ENCODE results near the gene PRKCZ. TPM values are rescaled to one million over a fixed set of nuclear protein-coding genes. Genes with fewer than 3 reads are reported as not detected.
"Not testable (repeated sequence)": the region's sequence is repeated elsewhere in the genome, so short reads cannot be mapped to it uniquely, and the experiment has no call there.

PRKCZ gene
- total and polyA plus RNA-seq, 4 donors: 4.8 to 9.9 (median 8.4) TPM

GRCh38 chr1:2137257-2138121 lies 87.3 kb downstream of the PRKCZ start:
- Histone ChIP-seq H3K27me3 (ENCODE audit: control insufficient read depth in 4 of 4, insufficient read depth in 4 of 4, low read length in 3 of 4) (no peaks in the 10 kb centered on the region), H3K9me3 (ENCODE audit: control insufficient read depth in 4 of 4, low read length in 3 of 4) (no peaks in the 10 kb centered on the region), H3K9ac (ENCODE audit: low read depth in 1 of 2, low read length in 2 of 2) (no peak overlapping the region), H3K4me1 (ENCODE audit: control insufficient read depth in 4 of 4, insufficient read depth in 4 of 4, low read length in 3 of 4) (peaks cover 0 to 4% (median 2%) of the 10 kb centered on the region in 4 donors), H3K4me3 (ENCODE audit: low read depth in 1 of 3, low read length in 3 of 3) (no peak overlapping the region), H3K27ac (ENCODE audit: low read depth in 1 of 2, low read length in 2 of 2) (no peak overlapping the region), H3K36me3 (ENCODE audit: control insufficient read depth in 4 of 4, insufficient read depth in 3 of 4, low read depth in 1 of 4, low read length in 3 of 4) (peaks cover 0 to 18% (median 0%) of the 10 kb centered on the region in 4 donors)
- TF ChIP-seq NR2F2 (IDR thresholded peaks at IDR 0.05) (no peak), HNF4A (conservative IDR thresholded peaks at IDR 0.05) (no peak), RXRA (IDR thresholded peaks at IDR 0.05) (no peak), YY1 (IDR thresholded peaks at IDR 0.05) (no peak), FOXA1 (IDR thresholded peaks at IDR 0.05) (no peak), EGR1 (IDR thresholded peaks at IDR 0.05; ENCODE audit: low read depth in 2 of 2) (no peak), CTCF (IDR thresholded peaks at IDR 0.05; ENCODE audit: low read depth, low read length, missing input control) (no peak), JUND (IDR thresholded peaks at IDR 0.05) (no peak)
- 84% methylated on average over 29 of the region's 29 CpGs for WGBS
- DNase-seq (ENCODE audit: low spot score): no peak

- H3K27ac ChIP-seq (ENCODE audit: low read depth in 1 of 2, low read length in 2 of 2); H3K4me1 ChIP-seq (ENCODE audit: control insufficient read depth in 4 of 4, insufficient read depth in 4 of 4, low read length in 3 of 4); H3K9me3 ChIP-seq (ENCODE audit: control insufficient read depth in 4 of 4, low read length in 3 of 4); H3K9ac ChIP-seq (ENCODE audit: low read depth in 1 of 2, low read length in 2 of 2); H3K27me3 ChIP-seq (ENCODE audit: control insufficient read depth in 4 of 4, insufficient read depth in 4 of 4, low read length in 3 of 4); H3K4me3 ChIP-seq (ENCODE audit: low read depth in 1 of 3, low read length in 3 of 3); DNase-seq (ENCODE audit: low spot score): not testable (repeated sequence)
- peaks cover 0 to 18% (median under 1%) of the 10 kb centered on the region in 4 donors for H3K36me3 ChIP-seq (ENCODE audit: control insufficient read depth in 4 of 4, insufficient read depth in 3 of 4, low read depth in 1 of 4, low read length in 3 of 4)
- 92% methylated on average over 13 of the region's 13 CpGs for WGBS
These were observed 88.9 kb downstream of the PRKCZ start for GRCh38 chr1:2139156-2139555.

- TF ChIP-seq NR2F2 (IDR thresholded peaks at IDR 0.05): no peak
- TF ChIP-seq EGR1 (IDR thresholded peaks at IDR 0.05; ENCODE audit: low read depth in 2 of 2): no peak
- no peak for TF ChIP-seq RXRA (IDR thresholded peaks at IDR 0.05)
- TF ChIP-seq ZBTB33 (IDR thresholded peaks at IDR 0.05): no peak
- no peak for TF ChIP-seq RAD21 (IDR thresholded peaks at IDR 0.05)
- TF ChIP-seq JUND (IDR thresholded peaks at IDR 0.05): no peak
- WGBS: 69% methylated on average over 4 of the region's 4 CpGs
These were observed 90.8 kb downstream of the PRKCZ start for GRCh38 chr1:2141025-2141424.

More at GRCh38 chr1:2141025-2141424, 90.8 kb downstream of the PRKCZ start:
- Histone ChIP-seq H3K4me3 (ENCODE audit: low read depth in 1 of 3, low read length in 3 of 3) (no peak overlapping the region), H3K27ac (ENCODE audit: low read depth in 1 of 2, low read length in 2 of 2) (no peak overlapping the region), H3K36me3 (ENCODE audit: control insufficient read depth in 4 of 4, insufficient read depth in 3 of 4, low read depth in 1 of 4, low read length in 3 of 4) (peaks cover 0 to 25% (median under 1%) of the 10 kb centered on the region in 4 donors), H3K9ac (ENCODE audit: low read depth in 1 of 2, low read length in 2 of 2) (no peak overlapping the region), H3K27me3 (ENCODE audit: control insufficient read depth in 4 of 4, insufficient read depth in 4 of 4, low read length in 3 of 4) (no peaks in the 10 kb centered on the region), H3K9me3 (ENCODE audit: control insufficient read depth in 4 of 4, low read length in 3 of 4) (no peaks in the 10 kb centered on the region), H3K4me1 (ENCODE audit: control insufficient read depth in 4 of 4, insufficient read depth in 4 of 4, low read length in 3 of 4) (no peaks in the 10 kb centered on the region)
- DNase-seq (ENCODE audit: low spot score): no peak
